HL-60 (cell line): ENCODE measurements around the gene ELOA.

Experiments used
- DNase-seq, 2 experiments: peaks; one replicate each; pipeline ENCODE4 v3.0.0-alpha.2; 2010 to 2020; ENCODE audit warnings: low read depth in 1 of 2, low spot score in 1 of 2
- H3K27ac ChIP-seq: fragments of 250-450 bp; sonication (Bioruptor Pico); replicated peaks from 2 replicates; pipeline ENCODE4 v1.5.1; 2020; ENCODE audit warnings: mild to moderate bottlenecking, moderate library complexity
- H3K27me3 ChIP-seq: fragments of 250-450 bp; sonication (Bioruptor Pico); 2 replicates; pipeline ENCODE4 v1.5.1; 2021; ENCODE audit warnings: mild to moderate bottlenecking, moderate library complexity; ENCODE audit not compliant: insufficient read depth, poor library complexity, severe bottlenecking
- H3K4me3 ChIP-seq: replicated peaks from 2 replicates; pipeline ENCODE4 v1.5.1; 2011; ENCODE audit warnings: mild to moderate bottlenecking, control low read depth, low read length; ENCODE audit not compliant: insufficient read depth
- GABPA ChIP-seq: IDR thresholded peaks from 2 replicates; pipeline ENCODE4 v1.6.1; 2012; ENCODE audit warnings: low read depth
- POLR2AphosphoS5 ChIP-seq: IDR thresholded peaks from 2 replicates; pipeline ENCODE4 v1.6.1; 2012; ENCODE audit warnings: low read depth
- REST ChIP-seq: IDR thresholded peaks from 2 replicates; pipeline ENCODE4 v1.6.1; 2012; ENCODE audit warnings: low read depth; ENCODE audit not compliant: insufficient replicate concordance
- SPI1 ChIP-seq: IDR thresholded peaks from 2 replicates; pipeline ENCODE4 v1.6.1; 2012; ENCODE audit warnings: low read depth, mild to moderate bottlenecking, borderline replicate concordance
- TF ChIP-seq, protein P1 (sequence below): IDR thresholded peaks from one replicate; pipeline ENCODE4 v1.5.1; 2011; ENCODE audit warnings: low read length, control low read depth, inconsistent platforms; ENCODE audit not compliant: insufficient read depth

Gene ELOA

GRCh38 chr1:23699280-23700179 lies 43.7 kb upstream of the ELOA start:
- no peak overlapping the region for H3K4me3 ChIP-seq
- DNase-seq: no peak
- no peak for TF ChIP-seq REST
- TF ChIP-seq, protein P1, sequence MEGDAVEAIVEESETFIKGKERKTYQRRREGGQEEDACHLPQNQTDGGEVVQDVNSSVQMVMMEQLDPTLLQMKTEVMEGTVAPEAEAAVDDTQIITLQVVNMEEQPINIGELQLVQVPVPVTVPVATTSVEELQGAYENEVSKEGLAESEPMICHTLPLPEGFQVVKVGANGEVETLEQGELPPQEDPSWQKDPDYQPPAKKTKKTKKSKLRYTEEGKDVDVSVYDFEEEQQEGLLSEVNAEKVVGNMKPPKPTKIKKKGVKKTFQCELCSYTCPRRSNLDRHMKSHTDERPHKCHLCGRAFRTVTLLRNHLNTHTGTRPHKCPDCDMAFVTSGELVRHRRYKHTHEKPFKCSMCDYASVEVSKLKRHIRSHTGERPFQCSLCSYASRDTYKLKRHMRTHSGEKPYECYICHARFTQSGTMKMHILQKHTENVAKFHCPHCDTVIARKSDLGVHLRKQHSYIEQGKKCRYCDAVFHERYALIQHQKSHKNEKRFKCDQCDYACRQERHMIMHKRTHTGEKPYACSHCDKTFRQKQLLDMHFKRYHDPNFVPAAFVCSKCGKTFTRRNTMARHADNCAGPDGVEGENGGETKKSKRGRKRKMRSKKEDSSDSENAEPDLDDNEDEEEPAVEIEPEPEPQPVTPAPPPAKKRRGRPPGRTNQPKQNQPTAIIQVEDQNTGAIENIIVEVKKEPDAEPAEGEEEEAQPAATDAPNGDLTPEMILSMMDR: no peak
- TF ChIP-seq POLR2AphosphoS5: no peak; the same call in 1 of the 2 replicates
- no peak for TF ChIP-seq SPI1
- TF ChIP-seq GABPA: no peak
- no peaks in the 10 kb centered on the region for H3K27me3 ChIP-seq
- no peak overlapping the region for H3K27ac ChIP-seq

DNA sequence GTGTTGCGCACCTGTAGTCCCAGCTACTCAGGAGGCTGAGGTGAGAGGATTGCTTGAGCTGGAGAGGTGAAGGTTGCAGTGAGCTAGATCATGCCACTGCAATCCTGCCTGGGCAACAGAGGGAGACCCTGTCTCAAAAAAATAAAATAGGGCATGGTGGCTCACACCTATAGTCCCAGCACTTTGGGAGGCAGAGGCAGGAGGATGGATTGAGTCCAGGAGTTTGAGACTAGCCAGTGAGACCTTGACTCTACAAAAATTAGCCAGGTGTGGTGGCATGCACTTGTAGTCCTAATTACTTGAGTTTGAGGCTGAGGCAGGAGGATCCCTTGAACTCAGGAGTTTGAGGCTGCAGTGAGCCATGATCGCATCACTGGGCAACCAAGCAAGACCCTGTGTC lies 42.0 kb upstream of the ELOA start:
- TF ChIP-seq REST: no peak
- TF ChIP-seq SPI1: no peak
- no peak for TF ChIP-seq GABPA
- no peak; the same call in 1 of the 2 replicates for TF ChIP-seq POLR2AphosphoS5
- TF ChIP-seq, protein P1: no peak
- Histone ChIP-seq H3K27ac (0 out of 2 replicates have a peak overlapping the region, but pooled peaks have one; percentile 15), H3K27me3 (no peaks in the 10 kb centered on the region), H3K4me3 (no peak overlapping the region)
- no peak for DNase-seq

- TF ChIP-seq REST (no peak), POLR2AphosphoS5 (no peak; the same call in 1 of the 2 replicates), SPI1 (no peak), GABPA (no peak)
- TF ChIP-seq, protein P1: no peak
- no peak overlapping the region for H3K4me3 ChIP-seq
- H3K27me3 ChIP-seq: no peaks in the 10 kb centered on the region
- DNase-seq: peak in 1 of 2 experiments; percentile 17
- H3K27ac ChIP-seq: no peak overlapping the region
These were observed 41.3 kb upstream of the ELOA start for GRCh38 chr1:23701996-23702395.
